ENCODE results near the gene PLA2G3. TPM values are rescaled to one million over a fixed set of nuclear protein-coding genes. Genes with fewer than 3 reads are reported as not detected.

The PLA2G3 gene
- total and polyA plus RNA-seq, 2 of the 8 experiments (the other 6 are each of a cell fraction or from before 2014, with no cell fraction given): 18.1 to 25.9 TPM

DNA sequence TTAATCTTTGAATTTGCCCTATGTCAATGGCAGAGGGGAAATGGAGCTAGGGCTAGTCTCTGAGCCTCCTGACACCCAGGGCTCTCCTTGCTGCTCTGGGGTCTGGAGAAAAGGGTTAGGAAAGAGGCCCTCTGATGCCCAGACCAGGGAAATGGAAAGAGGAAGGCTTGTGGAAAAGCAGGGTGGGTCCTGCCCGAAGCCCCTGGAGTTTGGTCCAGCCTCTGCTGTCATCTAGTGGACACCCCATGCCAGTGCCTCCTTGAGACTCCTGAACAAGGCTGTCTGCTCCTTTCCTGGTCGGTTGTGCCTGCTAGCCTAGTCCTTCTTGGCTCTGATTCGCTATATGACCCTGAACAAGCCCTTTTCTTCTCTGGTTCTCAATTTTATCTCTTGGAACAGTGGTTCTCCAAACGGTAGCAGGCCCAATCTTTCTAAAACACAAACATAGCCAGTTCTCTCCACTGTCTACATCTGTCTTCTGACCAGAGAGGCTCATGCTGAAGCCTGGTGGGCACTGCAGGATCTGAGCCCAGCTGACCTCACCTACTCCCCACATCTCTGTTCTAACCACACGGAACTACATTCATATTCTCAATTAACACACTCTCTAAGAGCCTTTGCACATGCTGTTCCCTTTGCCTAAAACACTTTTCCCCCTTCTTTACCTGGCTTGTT, 8.8 kb upstream of the PLA2G3 start:
- H4K5ac ChIP-seq (ENCODE audit: insufficient read length, low read depth, low read length): no peak overlapping the region
- H2AFZ ChIP-seq (ENCODE audit: low read length): 0 out of 2 replicates have a peak overlapping the region, but pooled peaks have one; percentile 19
- H3K9ac ChIP-seq (replicated peaks in 1 of 4; ENCODE audit: extremely low read depth in 1 of 4, low read depth in 3 of 4, low read length in 3 of 4): no peak overlapping the region
- no peak overlapping the region for H2BK120ac ChIP-seq (replicated peaks; ENCODE audit: low read depth, low read length)
- H2BK5ac ChIP-seq (ENCODE audit: low read depth, low read length): no peak overlapping the region
- POLR2A ChIA-PET (ENCODE audit: partially characterized antibody): interaction anchor here (0.7 to 1.4 kb wide), 5 partner anchors 21 to 180 kb away, joined by 3 to 4 read pairs (median 4); partner anchors contain the start of genes MORC2, SMTN and TUG1
- no peak overlapping the region for H3K4ac ChIP-seq (replicated peaks; ENCODE audit: insufficient read length, low read depth, low read length)
- H3K4me1 ChIP-seq (replicated peaks in 1 of 4; ENCODE audit: control insufficient read depth in 3 of 4, insufficient read depth in 4 of 4, low read length in 3 of 4): no peaks in the 10 kb centered on the region; a peak in 1 of 7 replicates
- H3K27ac ChIP-seq (ENCODE audit: low read depth, low read length): no peak overlapping the region
- no peak overlapping the region for H3K23ac ChIP-seq (ENCODE audit: insufficient read length)
- H4K91ac ChIP-seq (replicated peaks; ENCODE audit: insufficient read length, low read length): no peak overlapping the region
- peak; percentile 60; the same call in 1 of the 2 replicates for TF ChIP-seq GABPA (IDR thresholded peaks at IDR 0.05; ENCODE audit: borderline replicate concordance, insufficient read depth, low read length)
- TF ChIP-seq SP1 (IDR thresholded peaks at IDR 0.05; ENCODE audit: low read depth, low read length): no peak
- TF ChIP-seq CREB1 (IDR thresholded peaks at IDR 0.05): 0 out of 2 replicates have a peak, but pooled peaks have one; percentile 22
- TF ChIP-seq SP4 (IDR thresholded peaks at IDR 0.05; ENCODE audit: low read length): no peak
- peak; percentile 94 to 100 (median 97) for TF ChIP-seq CTCF (IDR thresholded peaks at IDR 0.05; ENCODE audit: control extremely low read depth in 1 of 3, insufficient read depth in 1 of 3, low read depth in 1 of 3, low read length in 3 of 3)
- TF ChIP-seq RAD21 (IDR thresholded peaks at IDR 0.05 in 1 of 2, conservative IDR thresholded peaks at IDR 0.05 in 1 of 2; ENCODE audit: low read depth in 2 of 2, low read length in 2 of 2): peak; percentile 99 to 100
- 25% methylated on average over 5 of the region's 5 CpGs; no CpG with 5 or more reads in 1 of the 2 experiments for WGBS, 2 experiments (ENCODE audit: extremely low coverage in 1 of 2, insufficient coverage in 1 of 2, insufficient read length in 1 of 2, insufficient replicate concordance in 2 of 2, low coverage in 1 of 2, low lambda C conversion rate in 2 of 2, missing lambda C conversion rate in 1 of 2)
- FAIRE-seq (peak; percentile 95), DNase-seq (ENCODE audit: low read depth in 1 of 2, low spot score in 2 of 2) (peak; percentile 71 to 80)
- peak overlapping the region; percentile 75 for H2BK15ac ChIP-seq (ENCODE audit: low read length)
- no peak overlapping the region for H4K8ac ChIP-seq (ENCODE audit: extremely low read depth, insufficient read depth, low read length)
- H2BK20ac ChIP-seq (ENCODE audit: low read length): no peak overlapping the region
- no peaks in the 10 kb centered on the region for H3K23me2 ChIP-seq (ENCODE audit: low read depth, low read length)
- no peak overlapping the region for H2BK12ac ChIP-seq (ENCODE audit: low read depth, low read length)
- no peaks in the 10 kb centered on the region for H3K79me1 ChIP-seq (ENCODE audit: low read depth, low read length)
- no peak overlapping the region for H3K56ac ChIP-seq (replicated peaks; ENCODE audit: insufficient read length, low read depth, low read length)
- no peaks in the 10 kb centered on the region for H4K20me1 ChIP-seq (replicated peaks in 1 of 2; ENCODE audit: control insufficient read depth in 1 of 2, insufficient read depth in 2 of 2, low read length in 2 of 2)
- no peak overlapping the region for H3K4me3 ChIP-seq (ENCODE audit: extremely low read depth in 1 of 4, insufficient read depth in 2 of 4, low read depth in 3 of 4, low read length in 4 of 4)
- H3K14ac ChIP-seq (ENCODE audit: insufficient read length): no peak overlapping the region
- H3K79me2 ChIP-seq (ENCODE audit: control insufficient read depth in 1 of 2, insufficient read depth in 2 of 2, low read length in 2 of 2): no peaks in the 10 kb centered on the region
- H3K36me3 ChIP-seq (ENCODE audit: control insufficient read depth in 2 of 4, insufficient read depth in 4 of 4, low read length in 3 of 4): no peaks in the 10 kb centered on the region
- CTCF ChIA-PET (ENCODE audit: partially characterized antibody): interaction anchor here (0.5 to 11.9 kb wide), 28 partner anchors 9 to 363 kb away, joined by 3 to 124 read pairs (median 5); partner anchors contain the start of genes PLA2G3, SELENOM and SMTN
- peaks cover 0 to 5% of the 10 kb centered on the region in 2 experiments; a peak in 1 of 4 replicates for H3K9me3 ChIP-seq (ENCODE audit: insufficient read depth in 2 of 2, low read depth in 1 of 2, low read length in 1 of 2)
- H2AK5ac ChIP-seq (ENCODE audit: low read depth, low read length): no peak overlapping the region
- no peak overlapping the region for H3K18ac ChIP-seq (ENCODE audit: extremely low read depth, low read length)
- H3K27me3 ChIP-seq (replicated peaks in 1 of 4; ENCODE audit: control insufficient read depth in 3 of 4, extremely low read depth in 1 of 4, insufficient read depth in 3 of 4, low read length in 3 of 4): no peaks in the 10 kb centered on the region
- H3K4me2 ChIP-seq (ENCODE audit: insufficient read depth in 1 of 2, low read depth in 2 of 2, low read length in 2 of 2): no peak overlapping the region

Measured in H1 (cell line).